ENCODE measurements around the gene GLT8D1. TPM values are rescaled to one million over a fixed set of nuclear protein-coding genes. Genes with fewer than 3 reads are reported as not detected.

GLT8D1 gene
- total and polyA plus RNA-seq, 9 of the 15 experiments (the other 6 are each of a cell fraction or from before 2014, with no cell fraction given) = 14.1 to 65.9 (median 33.7) TPM

- Histone ChIP-seq H3K27me3 (ENCODE audit: control insufficient read depth in 2 of 2, insufficient read depth in 2 of 2, low read length in 2 of 2) (no peaks in the 10 kb centered on the region), H3K4me2 (ENCODE audit: insufficient read depth, low read length) (peak overlapping the region; percentile 18; the same call in 1 of the 2 replicates), H3K9ac (ENCODE audit: insufficient read depth in 1 of 2, low read depth in 2 of 2, low read length in 2 of 2) (no peak overlapping the region), H4K20me1 (replicated peaks; ENCODE audit: control insufficient read depth, insufficient read depth, low read length) (no peaks in the 10 kb centered on the region), H3K9me1 (ENCODE audit: control insufficient read depth, insufficient read depth, low read length) (no peaks in the 10 kb centered on the region), H3K9me3 (replicated peaks; ENCODE audit: control insufficient read depth, insufficient read depth, low read depth, low read length) (no peaks in the 10 kb centered on the region), H3K27ac (ENCODE audit: extremely low read depth, low read depth, low read length) (peak overlapping the region; percentile 66; the same call in 1 of the 3 replicates), H2AFZ (ENCODE audit: low read depth, low read length) (no peak overlapping the region), H3K4me1 (replicated peaks in 1 of 2; ENCODE audit: control insufficient read depth in 2 of 2, insufficient read depth in 2 of 2, low read length in 2 of 2) (peaks cover 0 to 8% of the 10 kb centered on the region in 2 experiments; a peak in 3 of 5 replicates), H3K4me3 (no peak overlapping the region), H3K79me2 (ENCODE audit: control insufficient read depth, insufficient read depth, low read length) (no peaks in the 10 kb centered on the region), H3K36me3 (ENCODE audit: control insufficient read depth, insufficient read depth, low read length) (peaks cover 58% of the 10 kb centered on the region)
- CTCF ChIA-PET (ENCODE audit: low intra/inter-chr PET ratio) = interaction anchor here (1.1 kb wide), 1 partner anchor 203 kb away, joined by 3 read pairs; no protein-coding TSS in a partner anchor
- DNase-seq (ENCODE audit: extremely low read depth in 1 of 4, low spot score in 3 of 4) (peak in 3 of 4 experiments; percentile 11 to 43 (median 11)), FAIRE-seq (no peak), ATAC-seq (peak; percentile 81)
- intact Hi-C loops (cut with micrococcal nuclease) = no loop called here
- 14% methylated on average over 1 of the region's 1 CpG for WGBS (ENCODE audit: insufficient coverage, low coverage, missing lambda C conversion rate)
- in situ Hi-C loops (cut with MboI) = no loop called here
- BruUV-seq (replicated peaks) = no TSS peak
- POLR2A ChIA-PET = interaction anchor here (1.0 to 2.2 kb wide), 2 partner anchors 15 to 22 kb away, joined by 4 to 5 read pairs; no protein-coding TSS in a partner anchor
- TF ChIP-seq EWSR1 (IDR thresholded peaks at IDR 0.05; ENCODE audit: borderline replicate concordance, low read depth, partially characterized antibody) (no peak), ZZZ3 (IDR thresholded peaks at IDR 0.05) (no peak), SRSF9 (IDR thresholded peaks at IDR 0.05; ENCODE audit: borderline replicate concordance, low read depth, low read length) (no peak), GATA2 (CRISPR knock-in tag; IDR thresholded peaks at IDR 0.05) (0 out of 2 replicates have a peak, but pooled peaks have one; percentile 25), ARHGAP35 (IDR thresholded peaks at IDR 0.05; ENCODE audit: partially characterized antibody) (no peak), ZNF512 (tag; IDR thresholded peaks at IDR 0.05) (no peak), ZKSCAN1 (IDR thresholded peaks at IDR 0.05; ENCODE audit: low read depth, low read length) (no peak), UBTF (IDR thresholded peaks at IDR 0.05; ENCODE audit: borderline replicate concordance in 1 of 2, low read depth in 2 of 2, low read length in 2 of 2) (no peak), KAT2B (IDR thresholded peaks at IDR 0.05; ENCODE audit: low read depth, low read length) (no peak), ZHX1 (conservative IDR thresholded peaks at IDR 0.05; ENCODE audit: low read length) (no peak), NCOR1 (IDR thresholded peaks at IDR 0.05) (0 out of 2 replicates have a peak, but pooled peaks have one; percentile 4), BMI1 (IDR thresholded peaks at IDR 0.05; ENCODE audit: low read length) (no peak), HOXB6 (CRISPR knock-in tag; IDR thresholded peaks at IDR 0.05; ENCODE audit: borderline replicate concordance) (no peak), ZNF57 (CRISPR knock-in tag; IDR thresholded peaks at IDR 0.05) (no peak), ASH1L (IDR thresholded peaks at IDR 0.05; ENCODE audit: borderline replicate concordance, low read depth, partially characterized antibody) (no peak), ZNF766 (CRISPR knock-in tag; conservative IDR thresholded peaks at IDR 0.05) (0 out of 2 replicates have a peak, but pooled peaks have one; percentile 56), EP300 (IDR thresholded peaks at IDR 0.05; ENCODE audit: low read length) (peak; percentile 48; the same call in 1 of the 2 replicates)
Measured at GRCh38 chr3:52650439-52650838, 55.2 kb downstream of the GLT8D1 start.
